IPS DF 4.7 (cell line): ENCODE results near the gene LPP.

Experiments used
- DNase-seq: peaks from one replicate; pipeline ENCODE4 v3.0.0-alpha.2; 2013; ENCODE audit warnings: low spot score; ENCODE audit errors: extremely low read depth

LPP gene

DNA sequence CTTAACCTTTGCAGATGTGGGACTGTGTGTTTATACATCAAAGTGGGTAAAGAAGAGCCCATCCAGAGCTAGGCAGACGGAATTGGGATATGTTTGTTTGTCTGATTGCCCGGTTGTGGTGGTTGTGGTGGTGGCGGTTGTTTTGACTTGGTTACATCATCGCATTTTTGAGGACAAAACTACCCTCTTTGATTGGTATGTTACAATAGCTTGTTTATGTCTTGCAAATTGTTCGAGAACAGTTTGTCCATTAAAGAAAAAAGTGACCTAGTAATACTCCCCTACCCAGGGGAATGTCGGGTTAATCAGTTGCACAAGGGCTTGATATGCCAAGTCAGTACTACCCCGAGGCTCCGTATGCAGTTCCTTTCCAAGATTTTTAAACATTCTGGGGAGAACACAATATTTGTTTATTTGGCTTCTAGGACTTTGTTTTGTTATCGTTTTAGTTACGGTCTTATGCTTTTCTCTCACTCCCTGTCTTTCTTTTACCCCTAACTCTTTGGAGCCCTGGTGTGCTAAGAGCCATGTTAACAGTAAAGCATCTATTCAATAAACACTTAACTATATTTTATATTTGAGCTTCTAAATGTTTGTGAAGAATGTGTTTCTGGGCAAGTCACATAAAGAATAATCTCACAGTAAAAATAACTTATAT is 315.4 kb downstream of the LPP start:
- DNase-seq = no peak

DNA sequence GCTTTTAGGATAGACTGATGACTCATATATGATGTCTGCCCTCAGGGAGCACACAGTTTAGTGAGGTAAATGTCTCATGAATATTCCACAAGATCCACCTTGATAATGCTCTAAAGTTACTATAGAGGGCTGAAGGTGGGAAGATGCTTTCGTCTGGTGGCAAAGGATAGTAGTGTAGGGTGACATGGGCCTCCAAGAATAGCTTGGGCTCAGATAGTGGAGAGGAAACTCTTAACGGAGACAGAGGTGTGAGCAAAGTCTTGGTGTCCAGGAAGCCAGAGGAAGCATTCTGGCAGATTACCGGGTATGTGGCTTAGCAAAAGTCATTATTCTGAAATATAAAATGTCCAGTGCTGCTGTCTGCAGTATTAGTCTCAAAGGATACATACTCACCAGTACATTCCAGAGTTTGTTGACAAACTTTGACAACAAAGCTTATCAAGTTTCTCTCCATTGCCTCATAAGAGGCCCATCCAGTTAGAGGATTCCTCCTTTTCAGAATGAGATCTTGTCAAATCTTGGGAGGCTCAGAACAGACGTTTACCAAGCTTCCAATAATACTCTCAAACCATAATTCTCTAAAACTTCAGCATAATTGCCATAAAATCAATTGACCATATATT is 316.7 kb downstream of the LPP start:
- DNase-seq = no peak

DNA sequence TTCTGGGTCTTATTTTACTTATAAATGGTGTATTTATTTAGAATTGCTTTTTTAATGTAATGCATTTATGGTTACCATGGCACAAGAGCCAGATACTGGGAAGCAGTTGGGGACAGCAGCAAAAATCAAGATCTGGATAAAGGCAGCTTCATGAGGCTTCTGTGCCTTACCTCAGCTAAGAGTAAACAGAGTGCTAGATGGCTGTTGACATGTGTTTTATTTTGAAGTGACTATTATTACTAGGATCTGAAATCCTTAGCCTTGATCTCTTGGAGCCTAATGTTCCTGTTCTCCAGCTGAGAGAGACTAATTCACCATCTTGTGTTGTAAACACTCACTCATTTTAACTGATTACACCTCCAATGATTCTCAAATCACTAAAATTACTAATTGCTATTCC is 317.8 kb downstream of the LPP start:
- no peak for DNase-seq

DNA sequence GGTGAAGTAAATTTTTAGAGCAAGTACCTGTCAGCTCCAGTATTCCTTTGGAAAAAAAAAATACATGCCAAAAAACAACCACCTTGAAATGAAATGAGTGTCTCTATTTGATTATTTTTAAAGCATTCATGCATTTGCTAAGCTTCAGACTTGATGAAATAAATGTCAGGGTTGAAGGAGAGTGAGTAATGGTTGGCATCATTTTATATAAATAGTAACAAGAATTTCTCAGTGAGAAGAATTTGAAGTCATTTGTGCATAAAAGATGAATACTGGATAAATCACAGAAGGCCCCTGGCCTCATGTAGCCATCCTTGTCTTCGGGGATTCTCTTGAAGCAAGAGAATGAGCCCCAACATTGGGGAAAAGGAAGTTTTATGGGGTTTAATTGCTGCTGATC is 318.4 kb downstream of the LPP start:
- DNase-seq = no peak

DNA sequence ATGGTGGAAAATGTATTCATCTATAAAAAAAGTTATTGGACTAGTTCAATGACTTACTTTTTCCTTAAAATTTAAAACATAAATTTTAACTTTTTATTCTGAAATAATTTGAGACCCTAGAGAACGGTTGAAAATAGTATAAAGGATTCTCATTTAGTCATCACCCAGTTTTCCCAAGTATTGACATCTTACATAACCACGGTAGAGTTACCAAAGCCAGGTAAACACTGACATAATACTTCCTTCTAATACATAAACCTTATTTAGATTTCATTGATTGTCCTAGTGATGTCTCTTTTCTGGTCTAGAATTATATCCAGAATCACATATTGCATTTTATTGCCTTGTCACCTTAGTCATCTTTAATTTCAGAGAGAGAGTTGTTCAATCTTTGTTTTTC is 319.1 kb downstream of the LPP start:
- no peak for DNase-seq

DNA sequence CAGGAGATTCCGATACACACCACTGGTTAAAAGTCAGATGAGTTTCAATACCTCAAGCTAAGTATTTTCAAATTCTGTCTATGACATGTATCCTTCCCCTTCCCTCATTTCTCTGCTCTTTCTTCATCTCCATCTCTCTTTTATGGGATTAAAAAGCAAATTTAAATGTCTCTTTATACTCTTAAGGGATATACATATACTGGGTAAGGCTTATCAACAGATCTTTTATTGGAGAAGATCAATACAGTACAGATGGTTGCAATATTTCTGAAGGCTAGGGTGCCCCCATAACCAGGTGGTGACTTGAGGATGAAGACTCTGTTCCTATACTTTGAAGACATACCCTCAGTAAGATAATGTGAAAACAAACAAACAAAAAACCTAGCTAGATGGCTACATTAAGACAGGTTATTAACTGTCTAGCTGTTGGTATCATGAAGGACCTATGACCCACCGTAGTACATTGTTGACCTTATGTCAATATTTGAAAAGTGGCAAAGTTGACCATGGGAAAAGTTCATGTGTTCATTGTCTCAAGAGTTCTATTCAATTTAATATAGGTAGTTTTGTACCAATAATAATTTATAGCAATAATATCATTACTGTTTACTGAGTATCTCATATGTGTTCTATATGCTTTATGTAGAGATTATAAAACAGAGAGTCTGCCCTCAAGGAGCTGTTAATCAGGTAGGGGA is 319.8 kb downstream of the LPP start:
- no peak for DNase-seq

DNA sequence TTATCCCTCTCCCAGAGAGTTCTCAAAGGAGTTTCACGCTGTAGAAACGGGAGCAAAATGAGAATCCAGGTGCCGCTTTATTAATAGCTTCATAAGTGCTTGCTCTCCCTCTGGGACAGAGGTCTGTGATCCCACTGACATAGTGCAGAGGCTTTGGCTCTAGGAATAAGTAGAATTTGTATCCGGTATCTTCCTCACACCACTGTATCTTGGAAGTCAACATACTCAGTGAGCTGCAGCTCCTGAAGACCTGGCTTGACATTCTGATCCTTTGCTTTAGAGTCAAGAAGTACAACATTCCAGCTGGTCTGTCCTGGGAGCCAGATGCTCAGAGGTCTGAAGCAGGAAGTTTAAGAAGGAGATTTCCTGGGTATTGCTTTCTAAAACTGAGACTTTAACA is 323.0 kb downstream of the LPP start:
- no peak for DNase-seq

DNA sequence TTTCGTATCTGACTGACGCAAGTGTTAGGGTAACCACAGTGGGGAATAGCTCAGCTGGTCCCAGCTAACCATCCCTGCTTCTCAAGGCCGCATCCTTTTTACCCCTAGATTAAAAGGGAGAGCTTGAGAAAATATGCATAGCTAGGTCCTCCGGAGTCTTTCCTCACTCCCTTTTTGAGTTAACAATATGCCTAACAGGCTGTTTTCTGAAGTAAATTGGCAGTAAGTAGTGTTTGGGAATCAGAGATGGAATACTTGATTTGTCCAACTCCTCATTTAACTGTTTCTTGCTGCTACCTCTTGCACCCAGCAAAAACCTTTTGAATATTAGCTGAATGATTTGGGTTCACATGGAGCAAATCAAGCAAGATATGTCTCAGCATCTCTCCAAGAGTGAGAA is 326.1 kb downstream of the LPP start:
- no peak for DNase-seq

DNA sequence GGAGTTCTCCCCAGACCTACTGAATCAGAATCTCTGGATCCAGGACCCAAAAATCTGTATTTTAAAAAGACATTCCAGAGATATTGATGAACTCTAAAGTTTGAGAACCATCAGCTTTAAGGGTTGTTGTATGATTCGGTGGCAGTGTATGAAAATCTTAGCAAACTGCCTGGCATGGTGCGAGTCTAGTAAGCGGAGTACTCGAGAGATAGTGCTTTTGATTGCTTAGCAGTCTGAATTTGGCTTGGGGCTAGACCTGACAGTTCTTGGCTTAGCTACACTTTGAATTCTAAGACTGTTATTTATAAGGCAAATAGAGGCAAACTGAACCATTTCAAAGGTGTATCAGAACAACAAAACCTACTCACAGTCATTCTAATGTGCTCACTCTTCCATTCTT is 329.0 kb downstream of the LPP start:
- no peak for DNase-seq

DNA sequence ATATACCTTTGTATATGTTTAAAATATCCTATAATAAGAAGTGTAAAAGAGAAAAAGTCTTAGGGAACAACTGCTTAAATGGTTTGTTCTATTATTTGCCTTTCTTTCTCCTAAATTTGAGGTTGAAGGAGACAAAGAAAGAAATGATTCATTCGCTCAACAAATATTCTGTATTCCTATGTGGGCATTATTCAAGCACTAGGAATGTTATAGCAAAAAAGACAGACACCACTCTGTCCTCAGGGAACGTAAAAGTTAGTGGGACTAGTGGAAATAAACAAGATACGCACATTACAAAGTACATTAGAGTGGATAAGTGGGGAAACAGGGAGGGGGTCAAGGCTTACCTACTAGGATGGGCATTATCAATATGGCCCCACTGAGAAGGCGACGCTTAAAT is 332.2 kb downstream of the LPP start:
- DNase-seq = no peak

DNA sequence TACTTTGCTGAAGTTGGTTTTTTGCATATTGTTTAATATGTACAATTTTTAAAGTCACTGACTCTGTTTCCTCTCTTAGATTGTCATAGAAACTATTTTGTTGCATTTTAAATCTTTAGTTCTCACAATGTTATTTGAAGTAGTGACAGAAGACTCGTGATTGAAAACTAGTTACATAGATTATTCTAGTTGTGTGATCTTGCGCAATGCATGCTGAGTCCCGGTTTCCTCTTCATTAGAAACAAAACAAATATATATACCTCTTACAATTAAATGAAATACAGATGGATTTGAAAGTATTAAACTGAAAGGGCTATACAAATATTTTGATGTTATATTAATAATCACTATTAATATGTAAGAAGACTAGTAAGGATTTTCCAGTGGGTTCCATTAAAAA is 333.0 kb downstream of the LPP start:
- no peak for DNase-seq

DNA sequence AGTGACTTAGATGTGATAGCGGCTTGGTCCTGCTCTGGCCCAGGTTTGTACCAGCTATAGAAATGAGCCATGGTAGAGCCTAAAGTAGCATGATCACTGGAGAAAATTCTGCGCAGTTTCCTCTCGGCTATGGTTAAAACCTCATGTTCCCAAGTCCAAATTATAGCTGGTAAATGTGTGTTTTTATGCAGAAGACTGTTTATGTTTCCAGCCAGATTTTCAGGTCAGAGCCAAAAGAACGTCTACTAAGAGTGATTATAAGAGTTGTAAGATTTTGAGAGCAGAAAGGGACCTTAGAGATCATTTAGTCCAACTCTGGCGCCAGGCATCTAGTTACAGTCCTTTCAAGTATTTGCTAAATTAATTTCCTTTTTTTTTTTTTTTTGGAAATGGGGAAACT is 333.7 kb downstream of the LPP start:
- DNase-seq = no peak

DNA sequence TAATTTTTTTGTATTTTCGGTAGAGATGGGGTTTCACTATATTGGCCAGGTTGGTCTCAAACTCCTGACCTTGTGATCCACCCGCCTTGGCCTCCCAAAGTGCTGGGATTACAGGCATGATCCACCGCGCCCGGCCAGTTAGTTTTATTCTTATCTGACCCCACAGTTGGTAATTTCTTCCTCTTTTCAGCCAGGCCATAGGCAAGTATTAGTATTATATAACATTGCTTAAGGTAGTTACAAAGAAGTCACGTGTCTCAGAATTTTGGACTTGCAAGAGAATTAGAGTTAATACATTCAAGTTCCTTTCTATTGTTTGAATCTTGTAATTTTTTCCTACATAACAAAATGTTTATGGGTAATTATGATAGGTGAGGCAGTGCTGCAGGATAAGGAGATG is 334.8 kb downstream of the LPP start:
- no peak for DNase-seq

DNA sequence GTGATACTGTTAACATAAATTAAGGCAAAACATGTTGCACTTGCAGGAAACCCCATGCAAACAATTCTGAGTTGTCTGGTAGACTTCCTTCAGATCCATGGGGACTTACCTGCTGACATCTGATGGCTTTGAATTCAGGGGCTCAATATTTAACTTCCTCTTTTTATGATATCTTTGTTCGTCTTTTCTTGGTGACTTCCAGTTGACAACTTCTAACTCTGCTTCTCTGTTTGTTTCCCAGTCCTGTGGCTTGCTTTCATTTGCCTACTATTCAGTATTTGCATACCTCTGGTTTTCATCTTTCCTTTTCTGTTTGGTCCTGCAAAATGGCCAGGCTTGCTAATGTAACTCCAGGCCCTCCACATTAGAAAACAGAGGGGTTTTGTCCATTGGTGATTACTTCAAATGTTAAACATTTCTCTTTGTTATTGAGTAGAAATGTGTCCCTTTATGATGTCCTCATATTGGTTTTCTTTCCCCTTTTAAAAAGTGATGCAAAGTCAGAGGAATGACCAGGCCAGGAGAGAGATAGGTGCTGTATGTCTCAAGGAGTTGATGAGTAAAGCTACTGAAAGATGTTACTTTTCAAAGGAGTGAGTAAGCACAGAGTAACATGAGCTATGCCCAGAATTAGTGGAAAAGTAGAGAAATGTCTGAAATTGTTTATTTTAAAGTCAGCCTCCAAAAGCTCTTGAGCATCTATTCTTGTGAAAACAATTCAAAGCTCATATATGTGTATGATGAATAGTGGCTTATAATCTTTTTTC is 335.9 kb downstream of the LPP start:
- DNase-seq = no peak

DNA sequence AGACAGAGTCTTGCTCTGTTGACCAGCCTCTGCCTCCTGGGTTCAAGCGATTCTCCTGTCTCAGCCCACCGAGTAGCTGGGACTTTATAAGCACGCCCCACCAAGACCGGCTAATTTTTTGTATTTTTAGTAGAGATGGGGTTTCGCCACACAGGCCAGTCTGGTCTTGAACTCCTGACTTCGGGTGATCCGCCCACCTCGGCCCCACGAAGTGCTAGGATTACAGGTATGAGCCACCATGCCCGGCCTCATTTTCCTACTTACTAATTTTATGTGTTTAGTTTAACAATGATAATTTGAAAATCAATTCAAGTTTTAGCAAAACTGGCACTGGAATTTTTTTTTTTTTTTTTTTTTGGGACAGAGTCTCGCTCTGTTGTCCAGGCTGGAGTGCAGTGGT is 336.5 kb downstream of the LPP start:
- DNase-seq = no peak

DNA sequence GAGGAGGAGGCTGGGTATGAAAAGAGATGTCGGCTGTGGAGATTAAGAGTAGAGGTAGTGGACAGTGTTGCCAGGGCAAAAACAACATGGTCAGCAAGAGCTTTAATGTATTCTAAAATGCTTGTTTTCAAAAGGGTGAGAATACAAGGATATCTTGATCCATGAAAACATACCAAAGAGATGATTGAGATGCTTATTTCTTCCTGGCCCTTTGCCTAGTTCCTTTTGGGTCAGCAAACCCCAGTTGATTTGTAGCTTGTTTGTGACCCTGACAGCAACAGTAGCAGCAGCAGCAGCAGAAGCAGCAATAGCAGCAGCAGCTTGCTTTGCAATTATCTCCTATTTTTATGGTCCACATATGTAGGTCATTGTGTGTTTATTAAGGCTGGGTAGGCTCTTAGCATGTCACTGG is 337.3 kb downstream of the LPP start:
- DNase-seq = no peak

DNA sequence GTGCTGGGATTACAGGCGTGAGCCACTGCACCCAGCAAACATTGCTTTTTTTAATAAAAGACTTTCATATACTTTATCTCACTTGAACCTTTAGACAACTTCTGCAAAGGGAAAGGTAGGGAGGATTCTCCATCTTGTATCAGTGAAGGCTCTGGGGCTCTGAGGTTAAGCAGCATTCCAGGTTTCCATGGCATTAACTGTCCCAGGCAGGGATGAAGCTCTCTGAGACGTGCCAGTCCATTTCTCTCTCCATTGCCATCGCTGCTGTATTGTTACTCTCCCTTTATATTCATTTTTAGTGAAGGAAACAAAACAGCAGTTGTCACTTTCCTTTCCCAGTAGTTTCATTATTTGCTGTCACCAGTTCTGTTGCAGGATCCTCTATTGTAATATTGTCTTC is 342.4 kb downstream of the LPP start:
- DNase-seq = no peak

DNA sequence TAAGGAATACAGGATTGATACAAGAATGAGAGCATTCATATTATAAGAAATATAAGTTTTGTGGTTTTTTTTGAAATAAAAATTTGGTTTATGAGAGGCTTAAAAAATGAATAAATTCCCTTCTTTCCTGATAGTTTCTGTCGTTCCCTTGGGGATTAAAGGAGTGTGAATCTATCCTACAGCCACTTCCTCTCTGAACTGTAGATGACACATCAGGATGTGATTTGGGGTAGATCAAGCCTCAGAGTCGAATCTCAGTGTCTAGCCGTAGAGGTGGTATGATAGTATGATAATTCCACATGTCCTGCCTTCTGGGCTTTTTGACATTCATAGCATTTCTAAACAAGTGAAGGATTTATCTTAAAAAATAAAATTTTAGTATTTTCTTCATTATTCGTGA is 343.1 kb downstream of the LPP start:
- DNase-seq = no peak

DNA sequence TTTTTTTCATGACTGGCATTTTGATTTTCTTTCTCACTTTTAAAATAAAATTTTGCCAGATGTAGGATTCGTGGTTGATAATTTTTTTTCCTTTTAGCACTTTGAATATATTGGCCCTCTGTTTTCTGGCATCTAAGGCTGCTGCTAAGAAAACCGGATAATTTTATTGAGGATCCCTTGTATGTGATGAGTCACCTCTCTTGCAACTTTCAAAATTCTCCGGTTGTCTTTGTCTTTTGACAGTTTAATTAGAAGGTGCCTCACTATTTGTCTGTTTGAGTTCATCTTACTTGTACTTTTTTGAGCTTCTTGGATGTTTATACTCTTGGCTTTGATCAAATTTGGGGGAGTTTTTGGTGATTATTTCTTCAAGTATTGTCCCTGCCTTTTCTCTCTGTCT is 349.7 kb downstream of the LPP start:
- no peak for DNase-seq

DNA sequence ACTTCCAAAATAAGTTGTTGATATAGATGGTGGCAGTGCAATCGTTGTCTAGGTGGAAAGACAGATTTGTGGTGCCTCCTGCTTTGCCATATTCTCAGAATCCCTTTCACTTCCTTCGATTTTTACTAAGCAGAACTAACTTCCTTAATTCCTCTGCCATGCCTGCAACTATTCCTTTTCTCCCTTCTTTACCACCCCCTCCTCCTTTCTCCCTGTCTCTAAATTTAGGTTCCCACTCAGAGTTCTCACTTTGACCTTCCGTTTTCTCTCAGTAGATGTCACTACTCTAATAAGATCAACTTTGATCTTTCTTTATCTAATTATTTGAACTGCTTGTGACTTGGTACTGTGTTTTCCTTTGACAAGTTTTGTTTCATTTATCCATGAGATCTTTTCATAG is 351.2 kb downstream of the LPP start:
- DNase-seq = no peak

DNA sequence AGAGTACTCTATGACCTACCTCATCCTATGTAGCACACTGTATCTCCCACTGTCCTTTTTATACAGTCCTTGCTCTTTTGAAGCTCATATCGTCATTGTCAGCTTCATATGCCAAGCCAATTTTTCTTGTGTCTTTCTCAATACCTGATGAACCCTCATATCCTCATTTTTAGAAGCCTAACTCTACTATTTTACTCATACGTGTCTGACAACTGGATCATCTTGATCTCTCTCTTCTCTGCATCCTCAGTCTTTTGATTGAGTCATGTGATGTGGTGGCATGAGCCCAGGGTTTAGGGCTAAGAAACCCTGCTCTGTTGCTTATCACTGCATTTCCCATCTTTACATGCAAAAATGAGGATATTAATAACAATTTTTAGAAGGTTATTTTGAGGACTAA is 352.0 kb downstream of the LPP start:
- no peak for DNase-seq

DNA sequence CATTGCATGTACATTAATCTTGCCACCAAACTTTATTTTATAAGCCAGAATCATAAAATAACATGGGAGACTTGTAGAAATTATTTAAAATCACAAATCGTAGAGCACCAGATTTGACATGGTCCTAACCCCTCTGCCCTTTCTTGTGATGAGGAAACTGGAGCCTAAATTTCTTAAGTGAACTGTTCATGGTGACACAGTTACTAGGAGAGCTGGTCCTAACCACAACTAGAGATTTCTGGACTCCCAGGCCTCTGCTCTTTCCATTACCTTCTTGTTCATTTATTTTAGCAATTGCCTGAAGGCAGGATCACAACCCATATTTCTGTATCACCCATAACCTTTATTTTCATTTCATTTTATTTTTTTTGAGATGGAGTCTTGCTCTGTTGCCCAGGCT is 352.5 kb downstream of the LPP start:
- DNase-seq = no peak
